GM19467 (cell line): Measurements from ENCODE around the gene MAP1A.

Experiments
- ATAC-seq: cut with Tn5 transposase; IDR thresholded peaks from one replicate; pipeline ENCODE4 v1.9.1; 2021; ENCODE audit warnings: mild to moderate bottlenecking, moderate library complexity; ENCODE audit not compliant: unreplicated experiment

MAP1A gene

GRCh38 chr15:43510200-43511011 lies 7.0 kb upstream of the MAP1A start:
- ATAC-seq, result peak; percentile 94

GRCh38 chr15:43511012-43511885 lies 6.2 kb upstream of the MAP1A start:
- peak; percentile 2 for ATAC-seq

DNA sequence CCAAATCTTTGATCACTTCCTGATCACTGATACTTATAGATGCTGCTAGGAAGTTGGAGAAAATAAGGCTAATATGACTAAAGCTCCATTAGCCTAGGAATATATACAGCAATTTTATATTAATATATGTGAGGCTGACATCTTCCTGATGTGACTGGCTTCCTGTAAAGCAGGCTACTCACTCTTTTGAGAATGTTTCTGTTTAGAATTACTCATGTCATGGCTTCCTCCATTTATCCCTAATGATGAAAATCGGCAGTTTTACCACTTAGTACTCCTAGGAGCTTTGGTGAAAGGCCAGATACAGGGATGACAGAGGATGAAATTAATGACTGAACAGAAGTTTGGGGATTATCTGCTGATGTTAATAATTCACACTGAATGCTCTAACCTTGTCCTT lies 3.9 kb upstream of the MAP1A start:
- ATAC-seq, result no peak

DNA sequence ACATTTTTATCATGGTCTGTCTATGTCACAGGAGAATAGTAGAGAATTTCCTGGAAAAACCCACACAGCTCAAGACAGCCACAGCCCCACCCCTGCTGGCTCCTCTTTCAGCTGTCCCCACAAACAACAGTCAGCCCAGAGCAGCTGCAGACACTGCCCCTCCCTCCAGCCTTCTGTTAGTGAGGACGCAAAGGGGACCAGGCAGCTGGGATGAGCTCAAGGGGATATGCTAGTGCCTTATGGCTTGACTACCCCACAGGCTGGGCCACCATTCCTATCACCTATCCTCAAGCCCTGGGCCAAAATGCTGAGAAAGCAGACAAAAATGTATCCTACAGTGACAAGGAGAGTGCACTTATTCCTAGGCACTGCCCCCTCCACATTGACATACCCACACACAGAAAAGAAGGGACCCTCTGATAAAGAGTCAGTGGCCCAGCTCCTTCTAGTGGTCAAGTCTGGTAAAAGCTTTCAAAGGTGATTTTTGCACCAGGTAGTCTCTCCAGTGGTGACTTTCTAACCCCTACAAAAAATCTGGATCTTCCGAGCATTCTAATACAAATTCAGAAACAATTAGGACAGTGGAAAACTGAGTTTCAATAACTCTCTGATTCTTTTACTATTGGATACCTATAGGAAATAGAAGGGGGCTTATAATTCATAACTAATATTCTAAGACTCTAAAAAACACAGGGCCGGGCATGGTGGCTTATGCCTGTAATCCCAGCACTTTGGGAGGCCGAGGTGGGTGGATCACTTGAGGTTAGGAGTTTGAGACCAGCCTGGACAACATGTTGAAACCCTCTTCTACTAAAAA lies 3.0 kb upstream of the MAP1A start:
- no peak for ATAC-seq

DNA sequence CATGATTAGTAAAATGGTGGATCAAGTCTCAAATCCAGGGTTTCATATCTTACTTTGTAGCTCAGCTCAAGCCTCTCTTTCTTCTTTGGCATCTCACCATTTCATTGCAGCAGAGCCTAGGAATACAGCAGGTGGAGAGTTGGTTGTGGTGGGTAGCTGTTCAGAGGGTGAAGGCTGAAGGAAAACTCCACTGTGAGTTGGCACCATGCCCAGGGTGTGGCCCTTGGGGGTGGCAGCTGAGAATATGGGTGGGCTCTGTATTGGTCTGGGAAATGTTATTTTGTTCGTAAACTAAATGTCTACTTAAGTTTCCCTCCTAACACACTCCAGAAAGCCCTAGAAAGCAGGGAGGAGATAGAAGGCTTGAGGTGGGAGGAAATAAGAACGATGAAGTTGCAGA lies 1.7 kb upstream of the MAP1A start:
- no peak for ATAC-seq

DNA sequence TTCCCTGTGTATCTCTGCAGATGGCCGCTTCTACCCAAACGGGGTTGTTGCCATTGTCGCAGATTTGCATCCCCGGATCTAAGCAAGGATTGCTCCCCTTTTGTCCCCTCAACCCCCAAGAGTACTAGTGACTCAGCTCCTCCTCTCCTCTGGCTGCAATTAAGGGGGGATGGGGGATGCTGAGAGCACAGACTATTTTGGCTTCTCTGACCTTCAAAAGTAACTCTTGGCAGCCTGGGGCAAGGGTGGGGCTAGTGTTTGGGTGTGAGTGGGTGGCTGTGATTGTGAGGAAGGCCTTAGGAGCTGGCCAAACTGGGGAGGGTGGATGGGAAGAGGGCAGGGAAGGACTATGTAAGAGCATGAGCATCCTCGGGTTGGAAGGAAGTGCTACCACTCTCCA lies 1.2 kb upstream of the MAP1A start:
- ATAC-seq, result no peak

GRCh38 chr15:43516801-43517353 lies 531 bp upstream of the MAP1A start:
- no peak for ATAC-seq

DNA sequence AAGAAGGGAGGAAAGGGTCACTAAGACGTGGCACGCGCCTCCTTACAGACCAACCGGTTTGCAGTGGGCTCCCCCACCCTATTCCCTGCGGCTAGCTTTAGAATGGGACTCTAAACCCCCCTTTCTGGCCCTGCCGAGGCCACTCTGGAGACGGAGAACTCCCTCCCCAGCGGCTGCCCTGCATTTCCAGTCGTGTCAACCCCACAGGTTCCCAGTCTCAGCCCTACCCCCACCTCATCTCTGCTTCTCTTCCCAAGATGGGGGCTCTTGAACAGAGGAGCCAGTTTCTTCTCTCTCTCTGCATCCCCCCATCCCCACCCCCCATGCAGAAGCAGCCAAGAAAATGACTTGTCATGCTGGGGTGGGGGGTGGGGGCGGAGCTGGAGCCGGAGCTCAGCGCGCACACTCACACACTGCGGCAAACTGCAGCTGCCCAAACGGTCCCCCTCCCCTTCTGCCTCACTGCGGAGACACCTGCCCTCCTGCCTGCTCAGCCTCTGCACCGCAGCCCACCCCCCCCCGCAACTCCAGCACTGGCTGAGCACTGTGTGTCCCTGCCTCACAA lies 871 bp downstream of the MAP1A start:
- no peak for ATAC-seq

DNA sequence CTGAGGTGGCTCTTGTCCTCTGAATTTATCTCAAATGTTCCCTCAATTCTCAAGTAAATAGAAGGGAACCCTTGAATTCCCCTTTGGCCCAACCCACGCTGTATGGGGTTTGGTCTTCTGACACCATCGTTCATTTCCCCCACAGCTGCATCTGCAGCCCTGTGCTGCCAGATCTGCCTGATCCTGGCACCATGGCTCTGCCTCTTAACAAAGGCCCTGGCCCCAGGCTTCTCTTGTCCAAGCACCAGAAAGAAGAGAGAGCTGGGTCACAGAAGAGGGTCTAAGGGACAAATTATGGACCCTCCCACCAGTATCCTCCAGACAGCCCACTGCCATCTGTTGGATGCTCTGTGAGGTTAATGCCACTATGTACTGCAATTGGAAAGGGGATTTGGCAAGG lies 1.8 kb downstream of the MAP1A start:
- ATAC-seq, result no peak

DNA sequence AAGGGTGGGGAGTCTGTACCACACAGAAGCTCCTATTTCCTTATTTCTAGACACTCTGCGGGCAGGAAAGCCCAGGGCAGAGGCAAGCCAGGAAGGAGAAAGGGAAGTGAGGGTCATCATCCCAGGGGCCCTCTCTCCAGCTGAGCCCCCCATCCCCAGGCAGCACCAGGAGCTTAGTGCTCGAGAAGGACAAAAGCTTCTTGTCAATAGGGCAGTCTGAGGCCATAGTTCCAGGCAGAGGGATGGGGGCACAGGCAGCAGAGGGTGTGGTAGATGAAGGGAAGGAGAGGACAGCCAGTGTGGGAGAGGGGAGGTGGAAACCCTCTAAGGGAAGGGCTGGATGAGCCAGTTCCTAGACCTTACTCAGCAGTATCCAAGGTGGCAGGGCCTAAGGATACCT lies 2.7 kb downstream of the MAP1A start:
- ATAC-seq, result no peak

GRCh38 chr15:43521419-43521818 lies 4.0 kb downstream of the MAP1A start:
- no peak for ATAC-seq

DNA sequence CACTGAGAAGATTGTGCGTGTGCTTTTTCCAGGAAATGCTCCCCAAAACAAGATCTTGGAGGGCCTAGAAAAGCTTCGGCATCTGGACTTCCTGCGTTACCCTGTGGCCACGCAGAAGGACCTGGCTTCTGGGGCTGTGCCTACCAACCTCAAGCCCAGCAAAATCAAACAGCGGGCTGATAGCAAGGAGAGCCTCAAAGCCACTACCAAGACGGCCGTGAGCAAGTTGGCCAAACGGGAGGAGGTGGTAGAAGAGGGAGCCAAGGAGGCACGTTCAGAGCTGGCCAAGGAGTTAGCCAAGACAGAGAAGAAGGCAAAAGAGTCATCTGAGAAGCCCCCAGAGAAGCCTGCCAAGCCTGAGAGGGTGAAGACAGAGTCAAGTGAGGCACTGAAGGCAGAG lies 4.8 kb downstream of the MAP1A start:
- ATAC-seq, result no peak

- no peak for ATAC-seq
Observed at GRCh38 chr15:43523646-43524045, 6.2 kb downstream of the MAP1A start.

GRCh38 chr15:43524254-43524845 lies 6.9 kb downstream of the MAP1A start:
- no peak for ATAC-seq

- ATAC-seq, result no peak
Observed at GRCh38 chr15:43525131-43525530, 7.7 kb downstream of the MAP1A start.

DNA sequence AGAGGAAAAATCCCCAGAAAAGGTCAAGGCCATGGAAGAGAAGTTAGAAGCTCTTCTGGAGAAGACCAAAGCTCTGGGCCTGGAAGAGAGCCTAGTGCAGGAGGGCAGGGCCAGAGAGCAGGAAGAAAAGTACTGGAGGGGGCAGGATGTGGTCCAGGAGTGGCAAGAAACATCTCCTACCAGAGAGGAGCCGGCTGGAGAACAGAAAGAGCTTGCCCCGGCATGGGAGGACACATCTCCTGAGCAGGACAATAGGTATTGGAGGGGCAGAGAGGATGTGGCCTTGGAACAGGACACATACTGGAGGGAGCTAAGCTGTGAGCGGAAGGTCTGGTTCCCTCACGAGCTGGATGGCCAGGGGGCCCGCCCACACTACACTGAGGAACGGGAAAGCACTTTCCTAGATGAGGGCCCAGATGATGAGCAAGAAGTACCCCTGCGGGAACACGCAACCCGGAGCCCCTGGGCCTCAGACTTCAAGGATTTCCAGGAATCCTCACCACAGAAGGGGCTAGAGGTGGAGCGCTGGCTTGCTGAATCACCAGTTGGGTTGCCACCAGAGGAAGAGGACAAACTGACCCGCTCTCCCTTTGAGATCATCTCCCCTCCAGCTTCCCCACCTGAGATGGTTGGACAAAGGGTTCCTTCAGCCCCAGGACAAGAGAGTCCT lies 9.0 kb downstream of the MAP1A start:
- no peak for ATAC-seq

GRCh38 chr15:43527016-43527801 lies 9.8 kb downstream of the MAP1A start:
- ATAC-seq, result no peak

GRCh38 chr15:43527802-43528541 lies 10.6 kb downstream of the MAP1A start:
- no peak for ATAC-seq
